ENCODE measurements around the gene PCDHGA11. TPM values are rescaled to one million over a fixed set of nuclear protein-coding genes. Genes with fewer than 3 reads are reported as not detected.
"Not testable (repeated sequence)": the region's sequence is repeated elsewhere in the genome, so short reads cannot be mapped to it uniquely, and the experiment has no call there.

Gene PCDHGA11
- total and polyA plus RNA-seq, 4 experiments from 2014 or later: 0.20 to 0.36 TPM; not detected in 2

DNA sequence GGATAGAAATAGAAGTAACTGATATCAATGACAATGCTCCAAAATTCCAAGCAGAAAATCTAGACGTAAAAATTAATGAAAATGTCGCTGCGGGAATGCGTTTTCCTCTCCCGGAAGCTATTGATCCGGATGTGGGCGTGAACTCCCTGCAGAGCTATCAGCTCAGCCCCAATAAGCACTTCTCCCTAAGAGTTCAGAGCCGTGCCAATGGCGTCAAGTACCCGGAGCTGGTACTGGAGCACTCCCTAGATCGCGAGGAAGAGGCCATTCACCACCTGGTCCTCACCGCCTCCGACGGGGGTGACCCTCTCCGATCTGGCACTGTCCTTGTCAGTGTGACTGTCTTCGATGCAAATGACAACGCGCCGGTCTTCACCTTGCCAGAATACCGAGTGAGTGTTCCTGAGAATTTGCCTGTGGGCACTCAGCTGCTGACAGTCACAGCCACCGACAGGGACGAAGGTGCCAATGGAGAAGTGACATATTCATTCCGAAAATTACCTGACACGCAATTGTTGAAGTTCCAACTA lies 7.2 kb upstream of the PCDHGA11 start:
- H3K27ac Mint-ChIP-seq: peak overlapping the region in 3 of 7 donors; percentile 69 to 87 (median 78)
- intact Hi-C loops (cut with micrococcal nuclease): loop anchor here (1.0 to 10.0 kb wide), 4 partner anchors 89 to 151 kb away; partner anchors contain the start of gene TAF7
- DNase-seq: no peak
- Histone ChIP-seq H3K9me3 (ENCODE audit: control insufficient read depth in 1 of 2, low read length in 2 of 2) (no peaks in the 10 kb centered on the region), H3K4me1 (ENCODE audit: insufficient read depth, low read length) (peaks cover 8% of the 10 kb centered on the region), H3K27me3 (ENCODE audit: insufficient read depth, low read length) (peaks cover 26% of the 10 kb centered on the region), H3K36me3 (ENCODE audit: insufficient read depth, low read length) (no peaks in the 10 kb centered on the region), H3K27ac (ENCODE audit: low read depth, low read length) (no peak overlapping the region), H3K4me3 (ENCODE audit: low read length in 2 of 2) (peak overlapping the region; percentile 14 to 51)
- ChIA-PET POLR2A (ENCODE audit: partially characterized antibody) (interaction anchor here (1.0 to 2.2 kb wide), 4 partner anchors 93 to 151 kb away, joined by 3 to 11 read pairs (median 4); partner anchors contain the start of gene TAF7), CTCF (ENCODE audit: partially characterized antibody) (interaction anchor here (0.7 to 4.6 kb wide), 18 partner anchors 17 to 179 kb away, joined by 3 to 37 read pairs (median 7); partner anchors contain the start of genes PCDHGA12, PCDHGB5 and TAF7)
- H3K9me3 Mint-ChIP-seq: peaks cover 3 to 58% (median 46%) of the 10 kb centered on the region in 8 donors
- peaks cover 38 to 60% of the 10 kb centered on the region in 2 donors for H3K27me3 Mint-ChIP-seq
- peaks cover 11 to 20% (median 14%) of the 10 kb centered on the region in 4 donors for H3K4me1 Mint-ChIP-seq
- H3K36me3 Mint-ChIP-seq: peaks cover 16 to 19% of the 10 kb centered on the region in 2 donors
- peak overlapping the region; percentile 81 to 92 (median 89) for H3K4me3 Mint-ChIP-seq

DNA sequence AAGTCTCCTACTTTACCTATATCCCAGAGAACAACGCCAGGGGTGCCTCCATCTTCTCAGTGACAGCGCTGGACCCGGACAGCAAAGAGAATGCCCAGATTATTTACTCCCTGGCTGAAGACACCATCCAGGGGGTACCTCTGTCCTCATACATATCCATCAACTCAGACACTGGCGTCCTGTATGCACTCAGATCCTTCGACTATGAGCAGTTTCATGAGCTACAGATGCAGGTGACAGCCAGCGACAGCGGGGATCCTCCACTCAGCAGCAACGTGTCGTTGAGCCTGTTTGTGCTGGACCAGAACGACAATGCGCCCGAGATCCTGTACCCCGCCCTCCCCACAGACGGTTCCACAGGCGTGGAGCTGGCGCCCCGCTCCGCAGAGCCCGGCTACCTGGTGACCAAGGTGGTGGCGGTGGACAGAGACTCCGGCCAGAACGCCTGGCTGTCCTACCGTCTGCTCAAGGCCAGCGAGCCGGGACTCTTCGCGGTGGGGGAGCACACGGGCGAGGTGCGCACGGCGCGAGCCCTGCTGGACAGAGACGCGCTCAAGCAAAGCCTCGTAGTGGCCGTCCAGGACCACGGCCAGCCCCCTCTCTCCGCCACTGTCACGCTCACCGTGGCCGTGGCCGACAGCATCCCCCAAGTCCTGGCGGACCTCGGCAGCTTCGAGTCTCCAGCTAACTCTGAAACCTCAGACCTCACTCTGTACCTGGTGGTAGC lies 6.1 kb upstream of the PCDHGA11 start:
- peaks cover 19% of the 10 kb centered on the region in 2 donors for H3K36me3 Mint-ChIP-seq
- H3K4me1 ChIP-seq (ENCODE audit: insufficient read depth, low read length); H3K36me3 ChIP-seq (ENCODE audit: insufficient read depth, low read length); H3K27ac ChIP-seq (ENCODE audit: low read depth, low read length); H3K4me3 ChIP-seq (ENCODE audit: low read length in 2 of 2); DNase-seq; H3K9me3 ChIP-seq (ENCODE audit: control insufficient read depth in 1 of 2, low read length in 2 of 2); POLR2A ChIA-PET (ENCODE audit: partially characterized antibody): not testable (repeated sequence)
- H3K4me1 Mint-ChIP-seq: peaks cover 11 to 20% (median 14%) of the 10 kb centered on the region in 4 donors
- intact Hi-C loops (cut with micrococcal nuclease): loop anchor here (10.0 kb wide), 1 partner anchor 90 kb away; the partner anchor contains the start of gene TAF7
- CTCF ChIA-PET (ENCODE audit: partially characterized antibody): interaction anchor here (2.2 to 4.6 kb wide), 4 partner anchors 16 to 99 kb away, joined by 7 to 37 read pairs (median 15); partner anchors contain the start of genes PCDHGA12 and PCDHGB5
- peaks cover 36 to 56% of the 10 kb centered on the region in 2 donors for H3K27me3 Mint-ChIP-seq
- peak overlapping the region in 1 of 7 donors; percentile 78 for H3K27ac Mint-ChIP-seq
- peak overlapping the region in 7 of 8 donors; percentile 1 to 50 (median 34) for H3K4me3 Mint-ChIP-seq
- H3K9me3 Mint-ChIP-seq: peaks cover 2 to 54% (median 45%) of the 10 kb centered on the region in 8 donors
- peaks cover 28% of the 10 kb centered on the region for H3K27me3 ChIP-seq (ENCODE audit: insufficient read depth, low read length)

DNA sequence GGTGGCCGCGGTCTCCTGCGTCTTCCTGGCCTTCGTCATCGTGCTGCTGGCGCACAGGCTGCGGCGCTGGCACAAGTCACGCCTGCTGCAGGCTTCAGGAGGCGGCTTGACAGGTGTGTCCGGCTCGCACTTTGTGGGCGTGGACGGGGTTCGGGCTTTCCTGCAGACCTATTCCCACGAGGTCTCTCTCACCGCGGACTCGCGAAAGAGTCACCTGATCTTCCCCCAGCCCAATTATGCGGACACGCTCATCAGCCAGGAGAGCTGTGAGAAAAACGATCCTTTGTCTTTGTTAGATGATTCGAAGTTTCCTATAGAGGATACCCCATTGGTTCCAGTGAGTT lies 5.6 kb upstream of the PCDHGA11 start:
- H3K36me3 ChIP-seq (ENCODE audit: insufficient read depth, low read length); H3K9me3 ChIP-seq (ENCODE audit: control insufficient read depth in 1 of 2, low read length in 2 of 2); POLR2A ChIA-PET (ENCODE audit: partially characterized antibody); H3K4me1 ChIP-seq (ENCODE audit: insufficient read depth, low read length); DNase-seq; H3K27ac ChIP-seq (ENCODE audit: low read depth, low read length); H3K4me3 ChIP-seq (ENCODE audit: low read length in 2 of 2): not testable (repeated sequence)
- intact Hi-C loops (cut with micrococcal nuclease): loop anchor here (10.0 kb wide), 1 partner anchor 90 kb away; the partner anchor contains the start of gene TAF7
- Mint-ChIP-seq H3K27ac (peak overlapping the region in 1 of 7 donors; percentile 46), H3K4me3 (peak overlapping the region in 4 of 8 donors; percentile 34 to 71 (median 54)), H3K9me3 (peaks cover 2 to 55% (median 46%) of the 10 kb centered on the region in 8 donors), H3K27me3 (peaks cover 34 to 56% of the 10 kb centered on the region in 2 donors), H3K4me1 (peaks cover 11 to 20% (median 13%) of the 10 kb centered on the region in 4 donors), H3K36me3 (peaks cover 17 to 20% of the 10 kb centered on the region in 2 donors)
- CTCF ChIA-PET (ENCODE audit: partially characterized antibody): interaction anchor here (3.1 to 4.6 kb wide), 2 partner anchors 15 to 98 kb away, joined by 14 to 37 read pairs; partner anchors contain the start of gene PCDHGA12
- peaks cover 32% of the 10 kb centered on the region for H3K27me3 ChIP-seq (ENCODE audit: insufficient read depth, low read length)

DNA sequence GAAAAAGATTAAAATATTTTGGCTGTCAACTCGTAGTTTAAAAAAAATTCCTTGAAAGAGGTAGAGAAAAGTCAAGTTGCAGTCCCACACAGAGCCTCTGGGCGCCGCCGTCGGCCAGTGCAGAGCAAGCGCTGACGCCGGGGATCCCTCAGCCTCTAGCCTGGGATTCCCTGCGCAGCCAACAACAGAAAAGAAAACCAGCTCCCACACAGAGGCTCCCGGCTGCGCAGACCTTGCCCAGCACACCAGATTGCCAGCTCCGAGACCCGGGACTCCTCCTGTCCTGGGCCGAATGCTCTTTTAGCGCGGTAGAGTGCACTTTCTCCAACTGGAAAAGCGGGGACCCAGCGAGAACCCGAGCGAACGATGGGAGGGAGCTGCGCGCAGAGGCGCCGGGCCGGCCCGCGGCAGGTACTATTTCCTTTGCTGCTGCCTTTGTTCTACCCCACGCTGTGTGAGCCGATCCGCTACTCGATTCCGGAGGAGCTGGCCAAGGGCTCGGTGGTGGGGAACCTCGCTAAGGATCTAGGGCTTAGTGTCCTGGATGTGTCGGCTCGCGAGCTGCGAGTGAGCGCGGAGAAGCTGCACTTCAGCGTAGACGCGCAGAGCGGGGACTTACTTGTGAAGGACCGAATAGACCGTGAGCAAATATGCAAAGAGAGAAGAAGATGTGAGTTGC lies 3.2 kb upstream of the PCDHGA11 start, which contains the start of gene PCDHGB7:
Gene PCDHGB7 (plus strand): TSS at position 184 of the 679 bp plus-strand sequence. CDS start 183 bp downstream, at position 367.
- intact Hi-C loops (cut with micrococcal nuclease): loop anchor here (10.0 kb wide), 1 partner anchor 93 kb away; the partner anchor contains the start of gene TAF7
- POLR2A ChIA-PET (ENCODE audit: partially characterized antibody): interaction anchor here (2.1 kb wide), 1 partner anchor 98 kb away, joined by 4 read pairs; no protein-coding TSS in a partner anchor
- H3K27ac ChIP-seq (ENCODE audit: low read depth, low read length); H3K4me3 ChIP-seq (ENCODE audit: low read length in 2 of 2); H3K9me3 ChIP-seq (ENCODE audit: control insufficient read depth in 1 of 2, low read length in 2 of 2); H3K36me3 ChIP-seq (ENCODE audit: insufficient read depth, low read length); DNase-seq: not testable (repeated sequence)
- Histone ChIP-seq H3K27me3 (ENCODE audit: insufficient read depth, low read length) (peaks cover 48% of the 10 kb centered on the region), H3K4me1 (ENCODE audit: insufficient read depth, low read length) (peaks cover 16% of the 10 kb centered on the region)
- peaks cover 43 to 69% of the 10 kb centered on the region in 2 donors for H3K27me3 Mint-ChIP-seq
- H3K9me3 Mint-ChIP-seq: peaks cover 6 to 70% (median 62%) of the 10 kb centered on the region in 8 donors
- peaks cover 23 to 33% of the 10 kb centered on the region in 2 donors for H3K36me3 Mint-ChIP-seq
- H3K4me1 Mint-ChIP-seq: peaks cover 12 to 24% (median 16%) of the 10 kb centered on the region in 4 donors
- CTCF ChIA-PET (ENCODE audit: partially characterized antibody): interaction anchor here (1.0 to 3.1 kb wide), 7 partner anchors 12 to 146 kb away, joined by 3 to 9 read pairs (median 6); partner anchors contain the start of gene PCDHGA12
- peak within 1 kb of the TSS; percentile 61 to 79 (median 69) for H3K4me3 Mint-ChIP-seq
- peak within 1 kb of the TSS in 3 of 7 donors; percentile 32 to 70 (median 66) for H3K27ac Mint-ChIP-seq

DNA sequence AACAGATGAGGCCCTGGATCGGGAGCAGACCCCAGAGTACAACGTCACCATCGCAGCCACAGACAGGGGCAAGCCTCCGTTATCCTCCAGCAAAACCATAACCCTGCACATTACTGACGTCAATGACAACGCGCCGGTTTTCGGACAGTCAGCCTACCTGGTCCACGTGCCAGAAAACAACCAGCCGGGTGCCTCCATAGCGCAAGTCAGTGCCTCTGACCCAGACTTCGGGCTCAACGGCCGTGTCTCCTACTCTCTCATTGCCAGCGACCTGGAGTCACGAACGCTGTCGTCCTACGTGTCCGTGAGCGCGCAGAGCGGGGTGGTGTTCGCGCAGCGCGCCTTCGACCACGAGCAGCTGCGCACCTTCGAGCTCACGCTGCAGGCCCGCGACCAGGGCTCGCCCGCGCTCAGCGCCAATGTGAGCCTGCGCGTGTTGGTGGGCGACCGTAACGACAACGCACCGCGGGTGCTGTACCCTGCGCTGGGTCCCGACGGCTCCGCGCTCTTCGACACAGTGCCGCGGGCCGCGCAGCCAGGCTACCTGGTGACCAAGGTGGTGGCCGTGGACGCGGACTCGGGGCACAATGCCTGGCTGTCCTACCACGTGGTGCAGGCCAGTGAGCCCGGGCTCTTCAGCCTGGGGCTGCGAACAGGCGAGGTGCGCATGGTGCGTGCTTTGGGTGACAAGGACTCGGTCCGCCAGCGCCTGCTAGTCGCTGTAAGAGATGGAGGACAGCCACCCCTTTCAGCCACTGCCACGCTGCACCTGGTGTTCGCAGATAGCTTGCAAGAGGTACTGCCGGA lies 1.6 kb upstream of the PCDHGA11 start:
- peak overlapping the region in 7 of 8 donors; percentile 17 to 75 (median 28) for H3K4me3 Mint-ChIP-seq
- POLR2A ChIA-PET (ENCODE audit: partially characterized antibody): no interaction called here

DNA sequence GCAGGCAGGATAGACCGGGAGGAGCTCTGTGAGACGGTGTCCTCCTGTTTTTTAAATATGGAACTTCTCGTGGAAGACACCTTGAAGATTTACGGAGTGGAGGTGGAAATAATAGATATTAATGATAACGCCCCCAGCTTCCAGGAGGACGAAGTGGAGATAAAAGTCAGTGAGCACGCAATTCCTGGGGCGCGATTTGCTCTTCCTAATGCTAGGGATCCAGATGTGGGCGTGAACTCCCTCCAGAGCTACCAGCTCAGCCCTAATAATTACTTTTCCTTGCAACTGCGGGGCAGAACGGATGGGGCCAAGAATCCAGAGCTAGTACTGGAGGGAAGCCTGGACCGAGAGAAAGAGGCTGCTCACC lies 621 bp downstream of the PCDHGA11 start:
- H3K27me3 ChIP-seq (ENCODE audit: insufficient read depth, low read length): peaks cover 36% of the 10 kb centered on the region
- peaks cover 53 to 63% of the 10 kb centered on the region in 2 donors for H3K27me3 Mint-ChIP-seq
- peaks cover 0 to 4% of the 10 kb centered on the region in 2 donors for H3K9me3 ChIP-seq (ENCODE audit: control insufficient read depth in 1 of 2, low read length in 2 of 2)
- H3K4me3 ChIP-seq (ENCODE audit: low read length in 2 of 2): peak overlapping the region in 1 of 2 donors; percentile 33
- peaks cover 0 to 11% (median 3%) of the 10 kb centered on the region in 4 donors for H3K4me1 Mint-ChIP-seq
- CTCF ChIA-PET (ENCODE audit: partially characterized antibody): interaction anchor here (0.7 to 2.3 kb wide), 8 partner anchors 9 to 136 kb away, joined by 3 to 18 read pairs (median 6); partner anchors contain the start of genes PCDHGA10, PCDHGA12 and TAF7
- no peak for DNase-seq
- H3K27ac ChIP-seq (ENCODE audit: low read depth, low read length): no peak overlapping the region
- H3K9me3 Mint-ChIP-seq: peaks cover 4 to 70% (median 56%) of the 10 kb centered on the region in 8 donors
- peaks cover 19 to 25% of the 10 kb centered on the region in 2 donors for H3K36me3 Mint-ChIP-seq
- peaks cover 8% of the 10 kb centered on the region for H3K4me1 ChIP-seq (ENCODE audit: insufficient read depth, low read length)
- H3K36me3 ChIP-seq (ENCODE audit: insufficient read depth, low read length): no peaks in the 10 kb centered on the region
- H3K27ac Mint-ChIP-seq: peak overlapping the region in 4 of 7 donors; percentile 37 to 84 (median 78)
- POLR2A ChIA-PET (ENCODE audit: partially characterized antibody): interaction anchor here (1.3 kb wide), 1 partner anchor 143 kb away, joined by 4 read pairs; no protein-coding TSS in a partner anchor
- H3K4me3 Mint-ChIP-seq: peak overlapping the region in 7 of 8 donors; percentile 46 to 83 (median 79)
- intact Hi-C loops (cut with micrococcal nuclease): no loop called here

More for the DNA sequence above, 1.6 kb upstream of the PCDHGA11 start:
- H3K27me3 Mint-ChIP-seq: peaks cover 44 to 61% of the 10 kb centered on the region in 2 donors
- peaks cover 4 to 11% (median 6%) of the 10 kb centered on the region in 4 donors for H3K4me1 Mint-ChIP-seq
- CTCF ChIA-PET (ENCODE audit: partially characterized antibody): interaction anchor here (0.9 to 3.1 kb wide), 3 partner anchors 93 to 145 kb away, joined by 5 to 9 read pairs (median 6); no protein-coding TSS in a partner anchor
- H3K27me3 ChIP-seq (ENCODE audit: insufficient read depth, low read length): peaks cover 48% of the 10 kb centered on the region
- no peak overlapping the region for H3K4me3 ChIP-seq (ENCODE audit: low read length in 2 of 2)
- H3K27ac Mint-ChIP-seq: peak overlapping the region in 4 of 7 donors; percentile 32 to 91 (median 75)
- H3K36me3 Mint-ChIP-seq: peaks cover 22 to 26% of the 10 kb centered on the region in 2 donors
- H3K36me3 ChIP-seq (ENCODE audit: insufficient read depth, low read length): no peaks in the 10 kb centered on the region
- peaks cover 4 to 74% (median 63%) of the 10 kb centered on the region in 8 donors for H3K9me3 Mint-ChIP-seq
- H3K4me1 ChIP-seq (ENCODE audit: insufficient read depth, low read length): peaks cover 8% of the 10 kb centered on the region
- no peak overlapping the region for H3K27ac ChIP-seq (ENCODE audit: low read depth, low read length)
- intact Hi-C loops (cut with micrococcal nuclease): loop anchor here (10.0 kb wide), 1 partner anchor 94 kb away; the partner anchor contains the start of gene TAF7
- H3K9me3 ChIP-seq (ENCODE audit: control insufficient read depth in 1 of 2, low read length in 2 of 2): peaks cover 0 to 4% of the 10 kb centered on the region in 2 donors
- no peak for DNase-seq

All from CD4-positive, alpha-beta memory T cell (primary cell).